HG03064 (cell line): ENCODE measurements around the gene PCMT1.
"Not testable (repeated sequence)": the region's sequence is repeated elsewhere in the genome, so short reads cannot be mapped to it uniquely, and the experiment has no call there.

Source experiments
- ATAC-seq: cut with Tn5 transposase; IDR thresholded peaks from one replicate; pipeline ENCODE4 v1.9.1; 2021; ENCODE audit warnings: low read depth; ENCODE audit not compliant: unreplicated experiment

The PCMT1 gene

DNA sequence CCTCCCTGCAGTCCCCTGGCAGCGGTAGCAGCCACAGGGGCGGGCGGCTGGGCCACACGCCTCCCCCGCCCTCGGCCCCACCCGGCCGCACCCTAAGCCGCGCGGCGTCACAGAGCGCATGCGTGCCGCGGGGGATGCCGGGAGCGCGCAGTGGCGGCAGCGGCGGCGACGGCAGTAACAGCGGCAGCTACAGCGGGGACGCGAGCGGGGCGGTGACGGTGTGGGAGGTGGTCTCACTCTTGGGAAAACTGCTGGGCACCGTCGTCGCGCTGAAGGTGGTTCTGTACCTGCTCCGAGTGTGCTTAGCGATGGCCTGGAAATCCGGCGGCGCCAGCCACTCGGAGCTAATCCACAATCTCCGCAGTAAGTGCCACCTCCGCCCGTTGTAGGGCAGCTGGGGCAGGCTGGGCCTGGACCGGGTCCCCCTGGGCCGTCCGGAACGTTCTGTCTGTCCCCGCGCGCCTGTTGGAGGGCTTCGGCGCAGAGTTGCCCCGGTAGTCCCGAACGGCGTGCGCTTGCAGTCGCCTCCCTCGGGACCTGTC lies at the start of gene PCMT1:
Gene PCMT1 (plus strand): TSS at position 148 of the 542 bp plus-strand sequence. CDS start 161 bp downstream, at position 309.
- peak; percentile 85 for ATAC-seq

GRCh38 chr6:149701714-149702113 lies 47.8 kb upstream of the PCMT1 start:
- no peak for ATAC-seq

GRCh38 chr6:149711711-149712110 lies 37.8 kb upstream of the PCMT1 start:
- no peak for ATAC-seq

- no peak for ATAC-seq
Observed at GRCh38 chr6:149714442-149714841, 35.1 kb upstream of the PCMT1 start.

- ATAC-seq: no peak
Observed at GRCh38 chr6:149716181-149716963, 33.2 kb upstream of the PCMT1 start.

DNA sequence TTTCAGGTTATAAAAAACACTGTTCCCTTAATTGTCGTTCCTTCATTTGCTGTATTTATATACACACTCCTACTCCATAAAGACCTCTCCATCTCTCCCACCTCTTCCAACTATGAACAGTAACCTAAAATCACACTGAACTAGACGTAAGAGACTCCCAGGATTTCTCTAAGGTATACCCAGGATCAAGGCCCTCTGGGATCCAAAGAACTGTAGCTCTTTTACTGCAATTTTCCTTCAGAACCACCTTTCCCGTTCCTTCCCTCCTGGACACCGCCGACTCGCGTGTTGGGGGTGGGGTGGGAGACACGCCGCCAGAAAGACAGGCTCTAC lies 32.3 kb upstream of the PCMT1 start:
- no peak for ATAC-seq

DNA sequence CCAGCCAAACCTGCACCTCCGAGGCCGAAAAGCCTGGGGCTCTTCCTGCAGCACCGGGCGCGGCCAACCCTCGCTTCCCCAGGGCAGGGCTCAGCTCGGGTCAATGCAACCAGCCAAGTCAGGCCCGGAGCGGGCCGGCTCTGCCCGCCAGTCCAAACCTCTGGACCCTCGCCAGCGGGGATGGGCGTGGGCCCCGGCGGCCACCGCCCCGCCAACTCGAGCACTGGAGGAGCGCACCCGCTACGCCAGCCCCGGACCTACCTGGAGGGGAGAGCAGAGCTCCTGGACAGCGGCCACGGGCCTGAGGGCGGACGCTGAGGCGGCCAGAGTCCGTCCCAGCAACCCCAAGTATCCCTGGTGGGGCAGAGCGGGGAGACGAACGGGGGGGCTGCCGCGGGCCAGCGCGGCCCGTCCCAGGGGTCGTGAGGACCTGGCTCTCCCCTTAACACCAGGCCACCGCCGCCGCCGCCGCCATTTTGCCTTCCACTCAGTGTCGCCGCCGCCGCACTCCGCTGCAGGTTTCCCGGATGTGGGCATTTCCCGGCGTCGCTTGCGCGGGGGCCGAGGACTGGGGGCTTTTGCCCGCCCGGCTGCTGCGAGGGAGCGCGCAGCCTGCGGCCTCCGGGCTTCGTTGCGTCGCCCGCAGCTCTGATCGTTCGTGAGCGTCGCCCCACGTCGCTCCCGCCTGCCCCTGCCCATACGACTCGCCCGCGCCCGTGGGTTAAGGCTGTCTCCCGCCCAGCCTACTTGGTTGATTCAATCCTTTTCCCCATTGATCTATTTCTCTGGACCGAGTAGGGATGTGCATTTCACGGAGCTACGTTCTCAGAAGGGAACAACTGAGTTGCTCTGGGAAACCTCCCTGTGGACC lies 31.7 kb upstream of the PCMT1 start, which contains the start of gene LATS1:
Gene LATS1 (minus strand): TSS at position 514 of the 871 bp plus-strand sequence. CDS start 15,975 bp downstream, outside the sequence.
- ATAC-seq: peak; percentile 70

DNA sequence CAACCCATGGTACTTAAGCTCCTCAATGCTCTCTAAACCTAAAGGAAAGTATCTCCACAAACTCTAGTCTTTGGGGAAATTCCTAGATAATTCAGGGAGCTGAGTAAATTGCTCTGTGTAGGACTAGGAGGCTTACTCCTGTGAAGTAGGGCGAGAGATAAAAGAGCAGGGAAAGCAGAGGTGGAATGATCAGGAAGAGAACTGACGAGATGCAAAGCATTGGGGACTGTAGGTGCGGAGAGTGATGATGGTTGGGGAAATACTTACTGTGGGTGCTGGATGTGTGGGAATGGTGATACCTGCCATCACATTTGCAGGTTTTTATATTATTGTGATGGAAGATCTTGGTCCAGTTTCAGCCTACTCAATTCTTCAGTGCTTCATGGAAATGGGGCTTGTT lies 30.0 kb upstream of the PCMT1 start:
- no peak for ATAC-seq

DNA sequence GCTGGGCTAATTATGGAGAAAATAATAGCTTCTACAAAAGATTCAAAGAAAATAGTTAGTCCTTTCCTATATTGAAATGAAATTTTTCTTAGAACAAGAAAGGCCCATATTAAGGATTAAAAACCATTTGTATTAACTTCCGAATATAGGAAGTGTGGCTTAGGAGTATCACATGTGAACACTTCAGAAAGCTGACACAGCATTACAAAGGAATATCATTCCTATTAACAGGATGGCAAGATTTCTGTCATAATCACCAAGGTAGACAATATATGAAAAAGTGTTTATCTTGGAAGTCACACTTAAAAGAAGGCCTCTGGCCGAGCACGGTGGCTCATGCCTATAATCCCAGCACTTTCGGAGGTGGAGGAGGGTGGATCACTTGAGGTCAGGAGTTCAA lies 26.3 kb upstream of the PCMT1 start:
- ATAC-seq: no peak

DNA sequence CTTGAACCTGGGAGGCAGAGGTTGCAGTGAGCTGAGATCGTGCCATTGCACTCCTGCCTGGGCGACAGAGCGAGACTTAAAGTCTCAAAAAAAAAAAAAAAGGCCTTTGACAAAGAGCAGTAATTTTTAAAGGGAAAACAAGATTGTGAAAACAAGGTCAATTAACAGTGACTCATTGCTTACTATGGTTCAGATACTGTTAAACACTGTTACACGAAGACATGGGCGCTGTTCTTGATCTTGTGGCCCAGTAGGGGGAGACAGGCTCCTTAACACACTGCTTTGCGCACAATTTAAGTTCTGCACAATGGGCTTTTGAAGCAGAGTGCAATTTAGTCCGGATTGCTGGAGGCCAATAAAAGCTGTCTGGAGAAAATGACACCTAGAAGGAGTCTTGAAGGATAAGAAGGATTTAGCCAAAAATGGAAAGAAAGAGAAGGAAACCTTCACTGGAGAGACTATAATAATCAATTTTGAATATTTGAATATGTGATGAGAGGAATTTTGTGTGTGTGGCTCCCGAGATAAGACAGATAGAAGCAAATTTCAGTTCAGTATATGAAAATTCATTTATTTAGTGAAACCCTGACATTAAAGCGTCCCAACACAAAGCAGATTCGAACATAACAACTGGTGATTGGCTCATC lies 25.6 kb upstream of the PCMT1 start:
- no peak for ATAC-seq

DNA sequence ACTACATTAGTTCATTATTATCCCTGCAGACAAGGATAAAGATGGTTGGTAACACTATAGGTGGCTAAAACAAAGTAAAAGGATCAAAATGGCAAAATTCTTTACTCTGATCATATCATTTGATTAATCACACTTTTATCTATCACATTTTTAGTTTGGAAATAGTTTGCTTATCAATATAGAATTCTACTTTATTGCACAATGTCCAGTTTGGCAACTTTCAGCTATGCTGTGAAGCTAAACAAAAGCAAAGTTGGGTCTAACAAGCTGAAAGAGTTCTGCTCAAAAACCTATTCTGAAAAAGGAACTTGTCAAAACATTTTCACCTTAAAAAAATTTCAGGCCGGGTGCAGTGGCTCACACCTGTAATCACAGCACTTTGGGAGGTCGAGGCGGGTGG lies 23.8 kb upstream of the PCMT1 start:
- ATAC-seq: no peak

- no peak for ATAC-seq
Observed at GRCh38 chr6:149727793-149728498, 21.6 kb upstream of the PCMT1 start.

DNA sequence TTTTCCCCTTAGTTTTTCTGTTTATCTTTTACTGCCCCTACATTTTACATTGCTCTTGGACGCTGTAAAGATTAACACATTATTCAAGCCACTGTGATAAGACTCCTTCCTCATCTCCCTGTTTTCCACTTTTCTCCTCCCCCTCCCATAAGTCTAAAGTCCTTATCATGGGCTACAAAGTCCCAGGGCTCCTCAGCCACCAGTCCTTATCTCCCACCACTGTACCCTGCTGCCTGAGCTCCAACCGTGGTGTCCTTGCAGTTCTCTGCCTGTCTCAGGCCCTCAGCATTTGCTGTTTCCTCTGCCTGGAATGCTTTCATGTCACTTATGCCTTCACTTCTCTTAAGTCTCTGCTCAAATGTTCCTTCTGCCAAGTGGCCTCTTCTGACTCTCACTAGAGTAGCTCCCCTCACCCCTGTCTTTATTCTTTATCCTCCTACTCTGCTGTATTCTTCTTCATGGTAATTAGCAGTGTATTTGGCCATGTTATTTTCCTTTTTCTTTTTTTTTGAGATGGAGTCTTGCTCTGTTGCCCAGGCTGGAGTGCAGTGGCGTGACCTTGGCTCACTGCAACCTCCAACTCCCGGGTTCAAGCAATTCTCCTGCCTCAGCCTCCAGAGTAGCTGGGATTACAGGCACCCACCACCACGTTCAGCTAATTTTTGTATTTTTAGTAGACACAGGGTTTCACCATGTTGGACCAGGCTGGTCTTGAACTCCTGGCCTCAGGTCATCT lies 20.9 kb upstream of the PCMT1 start:
- ATAC-seq: no peak

DNA sequence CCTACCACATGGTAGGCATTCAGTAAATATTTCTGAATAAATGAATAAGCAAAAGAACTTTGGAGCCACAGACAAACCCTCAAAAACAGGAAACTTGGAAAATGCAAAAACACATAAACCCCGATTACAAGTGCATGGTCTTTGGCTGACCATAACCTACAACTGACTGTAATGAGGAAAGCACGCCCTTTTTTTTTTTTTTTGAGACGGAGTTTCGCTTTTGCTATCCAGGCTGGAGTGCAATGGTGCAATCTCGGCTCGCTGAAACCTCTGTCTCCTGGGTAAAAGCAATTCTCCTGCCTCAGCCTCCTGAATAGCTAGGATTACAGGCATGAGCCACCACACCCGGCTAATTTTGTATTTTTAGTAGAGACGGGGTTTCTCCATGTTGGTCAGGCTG lies 19.7 kb upstream of the PCMT1 start:
- ATAC-seq: no peak

- no peak for ATAC-seq
Observed at GRCh38 chr6:149733089-149733720, 16.3 kb upstream of the PCMT1 start.

DNA sequence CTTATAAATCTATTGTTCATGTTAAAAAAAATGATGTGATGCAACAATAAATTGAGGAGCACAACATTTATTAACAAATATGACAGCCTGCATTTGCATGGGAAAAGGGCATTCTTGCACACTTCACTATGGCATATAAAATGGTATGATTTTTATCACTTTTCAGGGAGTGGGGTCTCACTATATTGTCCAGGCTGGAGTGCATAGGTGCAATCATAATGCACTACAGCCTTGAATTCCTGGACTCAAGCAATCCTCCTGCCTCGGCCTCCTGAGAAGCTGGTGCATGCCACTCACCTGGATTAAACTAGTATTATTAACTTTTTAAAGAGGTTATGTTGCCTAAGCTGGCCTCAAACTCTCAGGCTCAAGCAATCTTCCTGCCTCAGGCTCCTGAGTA lies 14.6 kb upstream of the PCMT1 start:
- ATAC-seq: no peak

DNA sequence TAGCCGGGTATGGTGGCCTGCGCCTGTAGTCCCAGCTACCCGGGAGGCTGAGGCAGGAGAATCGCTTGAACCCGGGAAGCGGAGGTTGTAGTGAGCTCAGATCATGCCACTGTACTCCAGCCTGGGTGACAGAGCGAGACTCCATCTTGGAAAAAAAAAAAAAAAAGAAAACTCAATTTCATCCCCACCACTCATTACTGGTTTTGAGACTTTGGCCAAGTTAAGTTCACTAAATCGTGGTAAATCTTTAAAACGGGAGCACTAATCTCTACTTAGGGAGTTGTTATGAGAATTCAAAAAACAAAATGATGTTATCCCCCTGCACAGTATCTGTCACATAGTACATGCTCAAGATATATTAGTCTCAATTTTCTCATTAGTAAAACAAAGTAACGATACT lies 4.3 kb upstream of the PCMT1 start:
- not testable (repeated sequence) for ATAC-seq

- ATAC-seq: peak; percentile 46
Observed at GRCh38 chr6:149746147-149746946, 3.2 kb upstream of the PCMT1 start, which contains the start of gene NUP43. NUP43 (minus strand) TSS chr6:149746529; CDS start chr6:149746495, 34 bp downstream.
